GM12878 (cell line): Measurements from ENCODE around the gene IBA57. TPM values are rescaled to one million over a fixed set of nuclear protein-coding genes. Genes with fewer than 3 reads are reported as not detected.

Experiments
- ATAC-seq: fragments of 200-7000 bp; cut with Tn5 transposase; 3 replicates; pipeline ENCODE4 v1.9.1; 2020; ENCODE audit warnings: mild to moderate bottlenecking, moderate library complexity
- BruUV-seq: library from RNA; stranded (reverse); fragments of 400-500 nt; replicated peaks from 2 replicates; lab custom pipeline; 2021; lab: Mats Ljungman, UMichigan
- CTCF ChIA-PET: fragments of 300-600 bp; sonication (Branson Sonifier 250); formaldehyde crosslinking; extraction: SDS; loops from one replicate; lab custom pipeline; 2021; ENCODE audit warnings: inconsistent platforms; lab: Yijun Ruan, JAX
- POLR2A ChIA-PET: fragments of 350-600 bp; formaldehyde crosslinking; extraction: SDS; loops from one replicate; lab custom pipeline; 2021; ENCODE audit warnings: inconsistent platforms; lab: Charles Lee
- RAD21 ChIA-PET: fragments of 300-600 bp; sonication (Branson Sonifier 250); formaldehyde crosslinking; loops from one replicate; lab custom pipeline; 2023; ENCODE audit warnings: antibody characterized with exemption; ENCODE audit not compliant: unreplicated experiment; lab: Charles Lee
- SMC1A ChIA-PET: fragments of 300-600 bp; sonication (Branson Sonifier 250); formaldehyde crosslinking; loops from one replicate; lab custom pipeline; 2023; ENCODE audit not compliant: unreplicated experiment, uncharacterized antibody; lab: Charles Lee
- DNase-seq: peaks from one replicate; pipeline ENCODE4 v3.0.0-alpha.2; 2011; ENCODE audit warnings: low read depth, low spot score
- FAIRE-seq: peaks from 3 replicates; lab custom pipeline; 2011; peaks lifted over from hg19 to GRCh38; lab: Jason Lieb, UNC
- H2AFZ ChIP-seq: 2 replicates; pipeline ENCODE4 v1.6.0; 2011; ENCODE audit warnings: low read depth, low read length, control low read depth; ENCODE audit not compliant: control insufficient read depth
- H3K27ac ChIP-seq: 2 replicates; pipeline ENCODE4 v1.5.1; 2011; ENCODE audit warnings: control low read depth; ENCODE audit not compliant: control insufficient read depth, insufficient read depth
- H3K27me3 ChIP-seq, 2 experiments: replicated peaks in 1 of 2; 2 replicates each; pipeline versions ENCODE4 v1.6.0 to v1.6.1; 2011; ENCODE audit warnings: low read length in 1 of 2; ENCODE audit not compliant: control insufficient read depth in 2 of 2, insufficient read depth in 2 of 2
- H3K36me3 ChIP-seq, 2 experiments: 2 replicates each; pipeline ENCODE4 v1.5.1; 2011; ENCODE audit warnings: low read length in 1 of 2; ENCODE audit not compliant: control insufficient read depth in 2 of 2, insufficient read depth in 2 of 2
- H3K4me1 ChIP-seq: 2 replicates; pipeline ENCODE4 v1.6.1; 2011; ENCODE audit warnings: mild to moderate bottlenecking, low read length, moderate library complexity, mixed read lengths; ENCODE audit not compliant: control insufficient read depth, insufficient read depth
- H3K4me2 ChIP-seq: 2 replicates; pipeline ENCODE4 v1.6.0; 2011; ENCODE audit warnings: control low read depth; ENCODE audit not compliant: control insufficient read depth, insufficient read depth
- H3K4me3 ChIP-seq: fragments of 200-600 bp; sonication (generic); 2 replicates; pipeline ENCODE4 v1.5.1; 2016
- H3K79me2 ChIP-seq: 2 replicates; pipeline ENCODE4 v1.6.0; 2011; ENCODE audit warnings: low read length; ENCODE audit not compliant: control insufficient read depth, insufficient read depth
- H3K9ac ChIP-seq: 2 replicates; pipeline ENCODE4 v1.8.0; 2011; ENCODE audit warnings: low read length, control low read depth, mixed read lengths; ENCODE audit not compliant: control insufficient read depth, insufficient read depth
- H3K9me3 ChIP-seq: replicated peaks from 3 replicates; pipeline ENCODE4 v1.5.1; 2011; ENCODE audit warnings: mild to moderate bottlenecking, low read length; ENCODE audit not compliant: control insufficient read depth, insufficient read depth
- H4K20me1 ChIP-seq: 2 replicates; pipeline ENCODE4 v1.6.0; 2011; ENCODE audit not compliant: control insufficient read depth, insufficient read depth
- CEBPB ChIP-seq, 2 experiments: fragments of 150-350 bp in 1 of 2; IDR thresholded peaks; 2 replicates each; pipeline ENCODE4 v1.6.1; 2012 to 2014; ENCODE audit warnings: low read depth in 2 of 2, low read length in 2 of 2, borderline replicate concordance in 1 of 2, inconsistent platforms in 1 of 2
- IRF3 ChIP-seq: fragments of 450-650 bp; IDR thresholded peaks from 2 replicates; pipeline ENCODE4 v1.6.1; 2014; ENCODE audit warnings: mild to moderate bottlenecking
- SIX5 ChIP-seq: IDR thresholded peaks from 2 replicates; pipeline ENCODE4 v1.6.1; 2011; ENCODE audit warnings: mild to moderate bottlenecking, low read depth, low read length, moderate library complexity; ENCODE audit not compliant: severe bottlenecking
- SPI1 ChIP-seq: IDR thresholded peaks from 2 replicates; pipeline ENCODE4 v1.6.1; 2011; ENCODE audit warnings: low read depth, mild to moderate bottlenecking, low read length, moderate library complexity, borderline replicate concordance; ENCODE audit not compliant: insufficient read depth
- WGBS: methylation state at CpG from one replicate; pipeline ENCODE4 v1.1.6; 2016; ENCODE audit warnings: low lambda C conversion rate; ENCODE audit not compliant: insufficient replicate concordance, insufficient coverage; ENCODE audit errors: missing lambda C conversion rate; 5-methylcytosine and 5-hydroxymethylcytosine counted together
- in situ Hi-C: fragments of 300-500 bp; cut with MboI; formaldehyde crosslinking; loops from 9 replicates; pipeline ENCODE4 v1.14.3; 2018; ENCODE audit warnings: mixed read lengths
- intact Hi-C: fragments of 100-400 bp; cut with micrococcal nuclease; formaldehyde crosslinking; loops from one replicate; pipeline ENCODE4 v1.14.2; 2022; ENCODE audit not compliant: unreplicated experiment
- polyA plus RNA-seq, 11 experiments: library from polyadenylated mRNA; depleted of rRNA in 4 of 11; unstranded in 6 of 11; stranded (reverse) in 5 of 11; fragments of >200 nt; fragmentation: Nextera tagmentation in 4 of 11; fragmentation: Illumina TruSeq in 1 of 11; extraction: Ambion mirVana in 4 of 11; extraction: Trizol in 1 of 11; gene quantifications; 1 replicate in 1 of 11; 2 replicates in 10 of 11; pipeline versions ENCODE4 v1.2.1 to v1.2.3, GENCODE V29; 2011 to 2016; ENCODE audit warnings: inconsistent platforms in 2 of 11, missing spikeins in 2 of 11, low read depth in 1 of 11
- total RNA-seq, 4 experiments: library from RNA; depleted of rRNA in 3 of 4; stranded (reverse); fragments of >200 nt in 3 of 4; fragmentation: Illumina TruSeq in 1 of 4; extraction: Trizol in 1 of 4; gene quantifications; 2 replicates each; pipeline versions ENCODE4 v1.2.1 to v1.2.3, GENCODE V29; 2013 to 2021
- TF ChIP-seq, protein P1 (sequence below): IDR thresholded peaks from 2 replicates; pipeline ENCODE4 v1.6.1; 2012; ENCODE audit warnings: low read depth, low read length, improper control_type of control experiment

Gene IBA57
- total and polyA plus RNA-seq, 10 of the 15 experiments (the other 5 are each of a cell fraction or from before 2014, with no cell fraction given), result 0.51 to 8.6 (median 3.7) TPM

DNA sequence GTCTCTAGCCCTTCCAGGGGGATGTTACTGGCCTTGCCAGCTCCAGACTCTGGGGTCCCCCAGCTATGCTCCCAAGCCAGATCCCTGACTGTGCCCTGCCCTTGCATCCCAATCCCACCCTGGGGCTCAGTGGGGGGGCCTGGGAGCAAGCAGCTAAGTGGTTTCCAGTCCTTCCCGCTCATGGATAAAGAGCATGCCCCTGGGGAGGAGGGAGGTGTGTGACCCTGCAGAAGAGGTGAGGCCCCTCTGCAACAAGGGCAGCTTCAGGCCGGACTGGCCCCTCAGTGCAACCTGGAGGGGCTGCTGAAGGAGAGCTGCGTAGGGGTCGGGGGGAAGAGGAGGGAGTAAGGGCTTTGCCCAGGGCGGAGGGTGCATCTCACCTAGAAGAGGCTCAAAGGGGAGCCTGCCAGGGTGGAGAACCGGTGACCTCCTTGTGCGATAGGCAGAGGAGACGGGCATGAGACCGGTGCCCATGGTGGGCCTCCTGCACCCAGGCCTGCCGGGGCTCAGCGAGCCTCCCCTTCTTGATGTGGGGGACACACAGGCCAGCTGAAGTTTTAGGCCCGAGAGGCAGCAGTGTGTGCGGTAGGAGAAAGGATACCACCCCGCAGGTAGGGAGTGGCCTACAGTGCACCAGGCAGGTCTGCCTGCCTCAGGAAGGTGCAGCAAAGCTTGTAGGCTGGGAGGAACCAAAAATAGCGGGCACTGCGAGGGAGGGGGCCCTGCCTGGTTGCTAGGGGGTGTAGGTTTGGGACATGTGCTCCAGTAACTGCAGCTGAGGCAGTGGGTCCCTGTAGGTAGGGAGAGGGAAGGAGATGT, 45.3 kb downstream of the IBA57 start:
- intact Hi-C loops (loop anchor here (5.0 to 10.0 kb wide), 2 partner anchors 74 to 306 kb away; no protein-coding TSS in a partner anchor), in situ Hi-C loops (no loop called here)
- no peak overlapping the region for H3K27ac ChIP-seq
- TF ChIP-seq CEBPB (IDR thresholded peaks at IDR 0.05; ENCODE audit: borderline replicate concordance in 1 of 2, low read depth in 2 of 2, low read length in 2 of 2) (no peak), SIX5 (no peak), IRF3 (no peak), SPI1 (no peak)
- TF ChIP-seq, protein P1, sequence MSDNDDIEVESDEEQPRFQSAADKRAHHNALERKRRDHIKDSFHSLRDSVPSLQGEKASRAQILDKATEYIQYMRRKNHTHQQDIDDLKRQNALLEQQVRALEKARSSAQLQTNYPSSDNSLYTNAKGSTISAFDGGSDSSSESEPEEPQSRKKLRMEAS, result no peak
- no peak overlapping the region for H3K4me2 ChIP-seq
- ChIA-PET RAD21 (no interaction called here), CTCF (interaction anchor here (1.1 kb wide), 1 partner anchor 57 kb away, joined by 3 read pairs; no protein-coding TSS in a partner anchor), POLR2A (no interaction called here), SMC1A (no interaction called here)
- WGBS, result 50% methylated on average over 16 of the region's 16 CpGs
- H3K36me3 ChIP-seq, result no peaks in the 10 kb centered on the region
- H4K20me1 ChIP-seq, result no peaks in the 10 kb centered on the region
- no peak for FAIRE-seq
- H3K4me3 ChIP-seq, result no peak overlapping the region
- DNase-seq, result no peak
- H3K9ac ChIP-seq, result no peak overlapping the region
- H3K9me3 ChIP-seq, result no peaks in the 10 kb centered on the region; the same call in 2 of the 3 replicates
- no peaks in the 10 kb centered on the region for H3K79me2 ChIP-seq
- BruUV-seq, result no TSS peak
- no peak for ATAC-seq
- H2AFZ ChIP-seq, result no peak overlapping the region
- H3K27me3 ChIP-seq, result no peaks in the 10 kb centered on the region; a peak in 2 of 4 replicates
- H3K4me1 ChIP-seq, result no peaks in the 10 kb centered on the region
